ES-I3 (cell line): ENCODE measurements around the gene CACNA1I.

ENCODE experiments used
- H3K36me3 ChIP-seq: 2 replicates; pipeline ENCODE4 v1.6.1; 2013; ENCODE audit warnings: mild to moderate bottlenecking, low read length, control low read depth, moderate library complexity; ENCODE audit not compliant: insufficient read depth
- H3K4me1 ChIP-seq: 2 replicates; pipeline ENCODE4 v1.6.1; 2013; ENCODE audit warnings: mild to moderate bottlenecking, control low read depth, low read length; ENCODE audit not compliant: insufficient read depth
- H3K9ac ChIP-seq: 2 replicates; pipeline ENCODE4 v1.6.1; 2013; ENCODE audit warnings: low read depth, mild to moderate bottlenecking, low read length, moderate library complexity
- H3K9me3 ChIP-seq: 2 replicates; pipeline ENCODE4 v1.6.1; 2013; ENCODE audit warnings: mild to moderate bottlenecking, low read length, moderate library complexity; ENCODE audit not compliant: control insufficient read depth, insufficient read depth

Gene CACNA1I

DNA sequence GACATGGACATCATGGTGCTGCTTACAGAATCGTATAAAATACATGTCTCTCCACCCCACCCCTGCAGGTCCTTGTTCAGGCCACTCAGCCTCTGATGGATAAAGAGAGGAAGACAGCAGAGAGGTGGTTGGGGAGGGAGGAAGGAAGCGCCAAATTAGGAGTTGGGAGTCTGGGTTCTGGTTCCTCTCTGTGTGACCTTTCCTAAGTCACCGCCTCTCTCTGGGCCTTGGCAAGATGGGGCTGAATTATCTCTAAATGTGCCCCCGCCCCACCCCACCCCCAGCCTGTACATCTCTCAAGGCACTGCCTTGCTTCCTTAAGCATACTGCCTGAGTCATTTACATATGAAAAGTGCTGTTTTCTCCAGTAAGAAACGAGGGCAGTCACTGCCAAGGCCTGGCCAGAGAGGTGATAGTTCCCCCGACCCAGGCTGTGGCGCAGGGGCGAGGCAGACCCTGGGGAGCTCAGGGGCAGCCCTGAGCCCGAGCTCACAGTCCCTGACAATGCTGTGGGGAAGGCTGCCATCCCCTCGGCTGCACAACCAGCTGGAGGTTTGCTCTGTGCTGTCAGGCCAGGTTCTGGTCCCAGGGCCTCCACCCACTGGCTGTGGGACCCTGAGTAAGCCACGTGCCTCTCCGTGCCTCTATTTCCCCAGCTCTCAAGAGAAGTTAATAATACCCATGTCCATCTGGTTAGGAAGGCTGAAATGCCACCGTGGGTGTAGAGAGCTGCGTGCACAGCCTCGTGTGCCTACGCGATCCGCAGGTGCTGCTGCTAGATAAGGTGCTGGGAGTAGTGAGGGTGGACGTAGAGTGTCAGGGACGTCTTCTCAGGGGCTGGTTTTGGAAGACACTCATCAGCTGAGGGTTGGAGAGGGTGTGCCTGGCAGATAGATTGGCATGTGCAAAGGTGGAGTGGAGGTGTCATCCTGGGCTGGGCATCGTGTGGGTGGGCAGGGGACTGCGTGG is 55.3 kb downstream of the CACNA1I start:
- no peaks in the 10 kb centered on the region for H3K9me3 ChIP-seq
- no peak overlapping the region for H3K9ac ChIP-seq
- no peaks in the 10 kb centered on the region for H3K36me3 ChIP-seq
- H3K4me1 ChIP-seq = peaks cover 5% of the 10 kb centered on the region

DNA sequence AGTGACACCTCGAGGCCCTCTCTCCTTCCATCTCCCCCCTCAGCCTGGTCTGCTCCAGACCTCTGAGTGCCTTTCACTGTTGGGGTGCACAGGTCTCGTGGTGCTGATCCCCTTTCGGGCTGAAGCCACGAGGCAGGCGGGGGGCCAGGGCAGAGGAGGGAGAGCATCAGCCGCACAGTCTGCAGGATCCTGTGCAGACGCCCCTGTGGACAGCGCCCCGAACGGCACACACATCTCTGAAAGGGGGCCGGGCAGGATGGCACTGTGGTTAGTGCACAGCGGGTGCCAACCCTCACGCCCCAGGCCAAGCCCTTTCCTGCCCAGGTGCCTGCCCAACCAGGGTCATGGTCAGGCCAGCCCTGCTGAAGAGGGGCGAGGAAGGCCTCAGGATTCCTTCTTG is 56.7 kb downstream of the CACNA1I start:
- no peak overlapping the region for H3K9ac ChIP-seq
- H3K9me3 ChIP-seq = no peaks in the 10 kb centered on the region
- H3K4me1 ChIP-seq = peaks cover 5% of the 10 kb centered on the region
- no peaks in the 10 kb centered on the region for H3K36me3 ChIP-seq

DNA sequence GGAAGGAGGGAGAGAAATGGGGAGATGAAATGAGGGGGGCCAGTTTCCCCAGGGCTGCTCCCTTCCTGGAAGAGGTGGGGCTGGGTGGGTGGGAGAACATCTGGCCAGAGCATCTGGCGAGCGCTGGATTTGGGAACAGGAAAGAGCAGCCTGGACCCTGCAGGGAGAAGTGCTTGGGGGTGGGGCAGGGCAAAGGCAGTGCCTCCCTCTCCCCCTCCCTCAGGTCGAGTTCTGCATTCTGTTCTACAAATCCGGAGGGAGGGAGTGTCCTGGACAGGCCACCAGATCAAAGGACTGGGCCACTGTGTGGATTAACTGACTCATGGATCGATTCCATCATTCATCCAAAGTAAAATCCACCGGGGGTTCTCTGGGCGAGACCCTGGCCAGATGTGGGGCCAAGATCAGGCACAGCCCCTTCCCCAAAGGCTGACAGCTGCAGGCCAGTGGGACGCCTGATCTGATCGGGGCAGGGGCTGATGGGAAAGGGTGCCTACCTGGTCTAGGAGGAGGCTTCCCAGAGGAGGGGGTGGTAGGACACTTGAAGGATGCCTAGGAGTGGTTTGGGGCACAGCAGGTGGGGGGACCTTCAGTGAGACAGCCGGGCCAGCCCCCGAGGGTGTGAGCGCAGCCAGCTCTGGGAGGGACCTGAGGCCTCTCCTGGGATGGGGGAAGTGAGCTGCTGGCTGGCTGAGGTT is 57.5 kb downstream of the CACNA1I start:
- no peak overlapping the region for H3K9ac ChIP-seq
- H3K9me3 ChIP-seq = no peaks in the 10 kb centered on the region
- H3K36me3 ChIP-seq = no peaks in the 10 kb centered on the region
- H3K4me1 ChIP-seq = peaks cover 5% of the 10 kb centered on the region

DNA sequence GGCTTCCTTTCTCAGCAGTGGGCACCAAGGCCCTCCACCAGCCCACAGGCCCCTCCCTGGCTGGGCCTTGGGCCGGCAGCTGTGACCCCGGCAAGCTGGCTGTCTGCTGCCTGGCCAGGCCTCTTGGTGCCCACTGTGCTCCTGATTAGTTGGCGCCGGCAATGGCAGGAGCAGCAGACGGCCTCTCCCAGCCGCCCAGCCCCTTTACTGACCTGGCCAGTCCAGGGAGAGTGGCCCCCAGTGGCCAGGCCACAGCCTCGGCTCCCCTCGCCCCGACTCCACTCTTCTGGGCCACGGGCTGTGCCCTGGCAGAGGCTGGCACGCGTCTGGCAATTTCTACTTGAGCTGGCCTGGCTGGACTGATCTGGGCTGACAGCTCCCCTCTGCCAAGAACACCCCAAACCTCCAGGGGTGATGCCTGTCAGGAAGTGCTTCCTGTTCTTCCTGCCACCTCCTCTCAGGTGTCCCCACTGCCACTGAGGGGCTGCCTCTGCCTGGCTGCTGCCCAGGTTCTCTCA is 58.1 kb downstream of the CACNA1I start:
- Histone ChIP-seq H3K36me3 (no peaks in the 10 kb centered on the region), H3K9ac (no peak overlapping the region), H3K4me1 (peaks cover 5% of the 10 kb centered on the region)

DNA sequence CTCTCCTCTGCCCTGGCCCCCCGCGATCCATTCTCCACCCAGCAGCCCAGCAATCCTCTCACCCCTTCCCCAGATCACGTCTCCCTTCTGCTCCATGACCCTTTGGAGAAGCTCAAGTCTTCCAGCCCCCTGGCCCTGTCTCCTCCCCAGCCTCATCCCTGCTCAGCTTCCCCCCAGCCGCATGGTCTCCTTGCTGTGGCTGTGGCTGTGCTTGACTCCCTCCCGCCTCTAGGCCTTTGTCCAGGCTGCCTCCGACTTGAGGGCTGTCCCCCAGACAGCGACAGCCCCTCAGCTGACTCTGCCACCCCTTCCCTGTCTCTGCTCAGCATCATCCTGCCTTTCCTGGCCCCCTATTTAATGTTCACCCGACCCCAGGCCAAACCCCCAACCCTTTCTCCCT is 59.3 kb downstream of the CACNA1I start:
- Histone ChIP-seq H3K4me1 (peaks cover 8% of the 10 kb centered on the region), H3K36me3 (no peaks in the 10 kb centered on the region)

More for the DNA sequence above, 58.1 kb downstream of the CACNA1I start:
- no peaks in the 10 kb centered on the region for H3K9me3 ChIP-seq

DNA sequence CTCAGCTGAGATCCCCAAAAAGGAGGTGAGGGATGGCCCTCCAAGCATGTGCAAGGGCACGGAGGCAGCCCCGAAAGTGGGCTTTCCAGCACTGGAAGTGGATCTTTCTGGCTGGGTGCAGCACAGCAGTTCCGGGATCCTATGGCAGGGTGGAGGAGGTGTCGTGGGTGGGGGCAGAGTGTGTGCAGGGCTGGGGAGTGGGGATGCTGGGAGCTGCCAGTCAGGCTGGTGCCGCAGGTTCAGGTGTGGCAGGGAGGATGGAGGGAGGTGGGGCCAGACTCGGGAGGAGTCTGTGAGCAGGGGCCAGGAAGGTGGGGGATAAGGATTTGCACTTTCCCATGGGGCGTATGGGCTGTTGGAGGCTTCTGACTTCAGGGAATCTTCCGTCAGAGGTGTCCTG is 60.2 kb downstream of the CACNA1I start:
- H3K36me3 ChIP-seq = no peaks in the 10 kb centered on the region
- H3K4me1 ChIP-seq = peaks cover 10% of the 10 kb centered on the region; the same call in 1 of the 2 replicates
- H3K9me3 ChIP-seq = no peaks in the 10 kb centered on the region
- H3K9ac ChIP-seq = no peak overlapping the region

More for the DNA sequence above, 59.3 kb downstream of the CACNA1I start:
- no peak overlapping the region for H3K9ac ChIP-seq
- no peaks in the 10 kb centered on the region for H3K9me3 ChIP-seq

DNA sequence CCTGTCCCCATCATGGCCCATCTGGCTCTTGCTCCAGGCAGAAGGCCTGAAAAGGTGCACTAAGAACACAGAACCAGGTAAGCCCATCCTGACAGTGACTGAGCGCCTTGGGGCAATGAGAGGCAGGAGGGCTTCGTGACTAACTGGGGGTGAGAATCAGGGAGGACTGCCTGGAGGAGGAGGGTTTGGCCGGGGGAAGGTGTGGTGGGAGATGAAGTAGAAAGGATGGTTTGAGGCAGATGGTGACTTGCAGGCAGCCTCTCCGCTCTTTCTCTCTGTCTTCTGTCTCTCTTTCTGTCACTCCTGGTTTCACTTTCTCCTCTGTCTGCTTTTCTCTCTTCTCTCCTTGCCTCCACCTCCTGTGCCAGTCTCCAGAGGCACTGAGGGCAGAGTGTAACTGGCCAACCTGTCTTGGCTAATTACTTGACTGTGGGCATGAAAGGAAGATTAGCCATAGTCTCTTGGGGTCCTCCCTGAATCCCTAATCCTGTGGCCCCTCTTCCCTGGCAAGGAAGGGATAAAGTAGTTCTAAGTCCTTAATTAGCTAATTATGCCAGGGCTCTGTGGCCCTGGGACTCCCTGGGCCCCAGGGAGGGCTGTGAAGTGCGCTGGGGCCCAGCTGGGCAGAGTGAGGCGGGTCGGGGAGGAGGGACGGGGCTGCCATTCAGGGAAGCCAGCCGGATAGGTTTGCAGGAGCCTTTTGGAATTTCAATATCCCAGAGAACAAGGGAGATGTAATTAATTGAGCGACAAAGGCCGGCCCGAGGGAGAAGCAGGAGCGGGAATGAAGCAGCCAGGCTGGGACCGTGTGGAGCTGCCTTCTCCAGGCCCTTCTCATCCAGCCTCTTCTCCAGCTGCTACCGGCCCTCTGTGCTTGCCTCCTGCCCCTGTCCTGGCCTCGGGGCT is 61.1 kb downstream of the CACNA1I start:
- Histone ChIP-seq H3K9ac (no peak overlapping the region), H3K36me3 (no peaks in the 10 kb centered on the region), H3K9me3 (no peaks in the 10 kb centered on the region), H3K4me1 (peaks cover 16% of the 10 kb centered on the region; the same call in 1 of the 2 replicates)

DNA sequence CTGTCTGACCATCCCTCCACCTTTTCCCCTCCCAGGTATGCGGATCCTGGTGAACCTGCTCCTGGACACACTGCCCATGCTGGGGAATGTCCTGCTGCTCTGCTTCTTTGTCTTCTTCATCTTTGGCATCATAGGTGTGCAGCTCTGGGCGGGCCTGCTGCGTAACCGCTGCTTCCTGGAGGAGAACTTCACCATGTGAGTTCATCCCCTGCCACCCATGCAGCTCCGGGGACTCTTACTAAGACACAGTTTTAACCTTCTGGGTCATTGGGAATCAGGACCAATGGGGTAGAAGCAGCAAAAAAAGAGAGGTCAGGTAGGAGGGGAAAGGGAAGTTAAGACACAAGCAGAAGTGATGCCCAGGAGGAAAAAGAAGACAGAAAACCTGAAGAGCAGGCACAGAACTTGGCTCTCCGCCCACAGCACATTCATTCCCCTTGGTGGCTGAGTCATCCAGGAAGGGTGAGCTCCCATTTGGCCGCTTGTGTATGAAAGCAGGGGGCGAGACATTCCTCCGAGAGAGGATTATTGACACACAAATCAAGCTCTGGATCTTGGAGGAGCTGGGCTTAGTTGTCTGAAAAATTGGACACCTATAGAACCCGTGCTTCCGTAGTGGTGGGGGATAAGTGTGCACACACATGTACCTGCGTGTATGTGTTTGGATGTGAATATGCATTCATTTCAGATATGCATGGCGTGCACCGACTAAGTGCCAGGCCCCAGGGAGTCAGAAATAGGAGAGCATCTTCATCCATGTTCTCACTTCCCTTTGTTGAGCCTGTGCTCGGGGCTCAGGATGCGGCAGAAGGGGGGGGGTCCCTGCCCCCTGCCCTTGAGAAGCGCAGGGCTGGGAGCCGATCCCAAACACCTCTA is 64.2 kb downstream of the CACNA1I start:
- Histone ChIP-seq H3K9me3 (no peaks in the 10 kb centered on the region), H3K9ac (no peak overlapping the region), H3K4me1 (peaks cover 16% of the 10 kb centered on the region; the same call in 1 of the 2 replicates), H3K36me3 (no peaks in the 10 kb centered on the region)

DNA sequence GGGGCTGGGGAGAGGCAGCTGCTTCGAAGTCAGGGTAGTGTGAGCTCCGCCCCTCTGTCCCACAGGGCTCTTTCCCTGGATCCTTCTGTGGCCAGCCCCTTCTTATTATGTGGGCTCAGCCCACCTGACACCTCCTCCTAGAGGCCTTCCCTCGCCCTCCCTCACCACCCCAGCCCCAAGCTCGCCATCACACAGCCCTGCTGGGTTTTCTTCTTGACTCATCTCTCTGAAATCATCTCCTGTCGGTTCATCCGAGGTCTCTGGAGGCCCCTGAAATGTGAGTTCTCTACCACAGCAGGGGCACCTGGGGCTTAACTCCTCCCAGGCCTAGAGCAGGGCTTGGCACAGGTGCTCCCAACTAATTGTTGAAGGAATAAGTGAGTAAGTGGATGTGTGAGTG is 65.2 kb downstream of the CACNA1I start:
- Histone ChIP-seq H3K4me1 (peaks cover 16% of the 10 kb centered on the region; the same call in 1 of the 2 replicates), H3K9ac (no peak overlapping the region), H3K9me3 (no peaks in the 10 kb centered on the region), H3K36me3 (no peaks in the 10 kb centered on the region)

DNA sequence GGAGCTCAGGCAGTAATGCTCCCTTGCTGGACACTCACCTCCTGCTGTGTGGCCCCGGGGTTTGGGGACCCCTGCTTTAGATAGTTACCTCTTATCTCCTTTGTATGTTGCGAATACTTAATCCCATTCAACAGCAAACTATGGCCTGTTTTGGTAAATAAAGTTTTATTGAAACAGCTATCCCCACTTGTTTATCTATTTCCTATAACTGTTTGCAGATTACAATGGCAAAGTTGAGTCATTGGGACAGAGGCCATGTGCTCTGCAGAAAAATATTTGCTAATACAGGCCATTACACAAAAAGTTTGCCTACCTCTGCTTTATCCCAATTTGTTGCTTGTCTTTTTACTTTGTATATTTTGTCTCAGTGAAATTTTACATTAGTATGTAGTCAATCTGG is 68.4 kb downstream of the CACNA1I start:
- H3K36me3 ChIP-seq = no peaks in the 10 kb centered on the region

DNA sequence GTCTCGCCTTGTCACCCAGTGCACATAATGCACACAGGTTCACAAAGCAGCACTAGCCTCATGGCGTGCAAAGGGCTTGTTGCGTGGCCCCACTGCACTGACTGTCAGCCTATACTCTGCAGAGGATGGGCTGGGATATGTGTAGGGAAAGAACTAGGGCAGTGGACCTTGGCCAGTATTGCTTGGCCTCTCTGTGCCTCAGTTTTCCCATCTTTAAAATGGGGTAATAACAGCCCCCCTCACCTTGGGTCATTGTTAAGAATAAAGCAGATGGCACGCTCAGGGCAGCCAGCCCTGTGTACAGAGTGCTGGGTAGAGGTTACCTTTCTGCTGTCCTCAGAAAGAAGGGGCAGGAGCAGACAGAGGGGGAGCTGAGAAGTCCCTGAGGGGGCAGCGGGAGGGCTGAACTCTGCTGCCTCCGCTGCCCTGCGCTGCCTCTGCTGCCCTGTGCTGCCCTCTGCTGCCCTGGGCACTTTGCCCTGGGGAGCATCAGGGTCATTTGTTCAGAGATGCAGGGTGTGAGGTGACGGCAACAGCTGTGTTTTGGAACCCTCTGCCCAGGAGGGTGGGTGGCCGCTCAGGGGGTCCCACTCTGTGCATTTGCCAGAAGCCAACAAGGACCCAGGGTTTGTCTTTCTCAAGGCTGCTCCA is 71.2 kb downstream of the CACNA1I start:
- Histone ChIP-seq H3K9me3 (no peaks in the 10 kb centered on the region), H3K4me1 (no peaks in the 10 kb centered on the region), H3K36me3 (no peaks in the 10 kb centered on the region)

More for the DNA sequence above, 68.4 kb downstream of the CACNA1I start:
- peaks cover 16% of the 10 kb centered on the region; the same call in 1 of the 2 replicates for H3K4me1 ChIP-seq
- no peaks in the 10 kb centered on the region for H3K9me3 ChIP-seq
- H3K9ac ChIP-seq = no peak overlapping the region

DNA sequence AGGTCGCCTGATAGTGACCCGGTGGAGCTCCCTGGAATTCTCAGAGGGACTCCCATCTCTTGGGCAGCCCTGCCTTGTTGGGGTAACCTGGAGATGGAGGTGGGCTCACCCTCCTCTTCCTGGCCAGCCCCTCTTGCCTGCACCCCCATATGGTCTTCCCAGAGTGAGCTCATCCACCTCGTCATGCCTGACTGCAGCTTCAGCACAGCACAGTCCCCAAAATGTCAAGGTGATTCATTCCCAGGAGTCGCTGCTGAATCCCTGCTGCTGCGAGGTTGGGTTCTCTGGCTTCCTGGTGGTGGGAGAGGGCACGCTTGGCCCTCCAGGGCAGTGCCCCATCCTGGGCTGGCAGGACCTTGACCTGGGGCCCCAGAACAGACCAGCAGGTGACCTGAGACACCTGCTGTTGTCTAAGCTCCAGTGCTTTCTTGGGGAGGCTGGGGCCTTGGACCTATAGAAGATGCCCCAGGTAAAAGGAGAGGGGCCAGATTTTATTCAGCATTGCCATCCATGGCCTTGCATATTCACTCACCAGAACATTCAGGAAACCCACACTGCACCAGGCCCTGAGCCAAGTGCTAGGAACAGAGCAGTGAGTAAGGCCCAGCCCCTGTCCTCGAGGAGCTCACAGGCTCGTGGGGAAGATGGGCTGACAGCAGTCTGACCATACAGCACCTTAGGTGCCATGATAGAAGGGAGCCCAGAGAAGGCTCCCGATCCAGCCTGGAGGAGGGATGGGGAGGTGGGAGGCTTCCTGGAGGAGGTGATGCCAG is 72.9 kb downstream of the CACNA1I start:
- Histone ChIP-seq H3K4me1 (no peaks in the 10 kb centered on the region), H3K9me3 (no peaks in the 10 kb centered on the region), H3K36me3 (no peaks in the 10 kb centered on the region), H3K9ac (no peak overlapping the region)

More for the DNA sequence above, 71.2 kb downstream of the CACNA1I start:
- no peak overlapping the region for H3K9ac ChIP-seq
